Type B pancreatic cell (in vitro differentiated cells): ENCODE measurements around the gene TMED8. TPM values are rescaled to one million over a fixed set of nuclear protein-coding genes. Genes with fewer than 3 reads are reported as not detected.

Source experiments
- DNase-seq: peaks from one replicate; pipeline ENCODE4 v3.0.0; 2021; ENCODE audit warnings: mixed read lengths; ENCODE audit not compliant: unreplicated experiment; ENCODE audit errors: extremely low spot score
- H3K27ac Mint-ChIP-seq: 2 replicates; pipeline ENCODE4 v1.8.0; 2021; ENCODE audit warnings: mild to moderate bottlenecking, mixed read lengths
- H3K27me3 Mint-ChIP-seq: 2 replicates; pipeline ENCODE4 v1.8.0; 2021; ENCODE audit warnings: mixed read lengths
- H3K36me3 Mint-ChIP-seq: 2 replicates; pipeline ENCODE4 v1.8.0; 2021; ENCODE audit warnings: mixed read lengths
- H3K4me1 Mint-ChIP-seq: one replicate; pipeline ENCODE4 v1.8.0; 2021; ENCODE audit warnings: mixed read lengths; ENCODE audit not compliant: unreplicated experiment
- H3K4me3 Mint-ChIP-seq: 2 replicates; pipeline ENCODE4 v1.8.0; 2021; ENCODE audit warnings: mild to moderate bottlenecking, mixed read lengths
- H3K9me3 Mint-ChIP-seq: 2 replicates; pipeline ENCODE4 v1.8.0; 2021; ENCODE audit warnings: mixed read lengths
- total RNA-seq: library from RNA; stranded (reverse); gene quantifications from 2 replicates; pipeline ENCODE4 v1.2.1, GENCODE V29; 2021; ENCODE audit warnings: low replicate concordance
- TF ChIP-seq, protein P1 (sequence below): fragments of 200-600 bp; sonication (generic); conservative IDR thresholded peaks from 2 replicates; pipeline ENCODE4 v1.5.0; 2021; ENCODE audit warnings: antibody characterized with exemption, mild to moderate bottlenecking

Gene TMED8
- total RNA-seq, 1 donor from 2014 or later, result 17.4 TPM

DNA sequence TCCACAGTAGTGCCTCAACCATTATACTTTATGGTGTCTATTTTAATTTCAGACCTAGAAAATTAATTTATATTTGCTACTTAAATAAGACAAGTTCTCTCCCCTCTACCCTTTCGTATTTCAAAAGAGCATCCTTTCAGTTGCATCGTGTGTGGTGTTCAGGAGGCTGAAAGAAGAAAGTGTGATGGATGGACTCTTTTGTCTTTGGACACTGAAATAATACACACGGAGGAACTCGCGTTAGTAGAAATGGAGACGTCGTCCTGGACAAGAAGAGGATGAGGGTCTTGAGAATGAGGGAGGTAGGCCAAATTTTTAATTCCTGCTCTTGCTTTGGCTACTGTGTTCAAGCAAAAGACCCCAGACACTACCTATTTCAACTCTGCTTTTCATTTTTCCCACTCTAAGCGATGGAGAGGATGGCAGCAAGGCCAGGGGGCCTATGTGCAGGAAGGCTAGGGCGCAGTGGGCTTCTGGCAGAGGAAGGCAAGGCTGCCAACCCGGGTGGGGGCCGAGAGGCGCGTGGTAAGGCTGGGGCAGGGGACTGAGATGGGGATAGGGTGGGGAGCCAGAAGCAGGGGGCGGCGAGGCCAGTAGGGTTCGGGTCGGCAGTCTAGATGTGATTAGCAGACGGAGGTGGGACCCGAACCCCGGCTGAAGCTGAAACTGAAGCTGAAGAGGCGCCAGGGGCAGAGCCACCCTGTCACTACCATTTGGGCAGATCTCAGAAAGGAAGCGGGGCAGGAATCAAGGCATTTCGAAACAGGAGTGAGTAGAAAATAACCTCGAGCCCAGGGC lies 722 bp downstream of the TMED8 start:
- H3K36me3 Mint-ChIP-seq, result peaks cover 3% of the 10 kb centered on the region
- H3K4me1 Mint-ChIP-seq, result peaks cover 27% of the 10 kb centered on the region
- no peaks in the 10 kb centered on the region for H3K9me3 Mint-ChIP-seq
- H3K27me3 Mint-ChIP-seq, result no peaks in the 10 kb centered on the region
- no peak for DNase-seq
- TF ChIP-seq, protein P1, sequence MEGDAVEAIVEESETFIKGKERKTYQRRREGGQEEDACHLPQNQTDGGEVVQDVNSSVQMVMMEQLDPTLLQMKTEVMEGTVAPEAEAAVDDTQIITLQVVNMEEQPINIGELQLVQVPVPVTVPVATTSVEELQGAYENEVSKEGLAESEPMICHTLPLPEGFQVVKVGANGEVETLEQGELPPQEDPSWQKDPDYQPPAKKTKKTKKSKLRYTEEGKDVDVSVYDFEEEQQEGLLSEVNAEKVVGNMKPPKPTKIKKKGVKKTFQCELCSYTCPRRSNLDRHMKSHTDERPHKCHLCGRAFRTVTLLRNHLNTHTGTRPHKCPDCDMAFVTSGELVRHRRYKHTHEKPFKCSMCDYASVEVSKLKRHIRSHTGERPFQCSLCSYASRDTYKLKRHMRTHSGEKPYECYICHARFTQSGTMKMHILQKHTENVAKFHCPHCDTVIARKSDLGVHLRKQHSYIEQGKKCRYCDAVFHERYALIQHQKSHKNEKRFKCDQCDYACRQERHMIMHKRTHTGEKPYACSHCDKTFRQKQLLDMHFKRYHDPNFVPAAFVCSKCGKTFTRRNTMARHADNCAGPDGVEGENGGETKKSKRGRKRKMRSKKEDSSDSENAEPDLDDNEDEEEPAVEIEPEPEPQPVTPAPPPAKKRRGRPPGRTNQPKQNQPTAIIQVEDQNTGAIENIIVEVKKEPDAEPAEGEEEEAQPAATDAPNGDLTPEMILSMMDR, result no peak
- H3K27ac Mint-ChIP-seq, result peak overlapping the region; percentile 84
- H3K4me3 Mint-ChIP-seq, result peak overlapping the region; percentile 90

DNA sequence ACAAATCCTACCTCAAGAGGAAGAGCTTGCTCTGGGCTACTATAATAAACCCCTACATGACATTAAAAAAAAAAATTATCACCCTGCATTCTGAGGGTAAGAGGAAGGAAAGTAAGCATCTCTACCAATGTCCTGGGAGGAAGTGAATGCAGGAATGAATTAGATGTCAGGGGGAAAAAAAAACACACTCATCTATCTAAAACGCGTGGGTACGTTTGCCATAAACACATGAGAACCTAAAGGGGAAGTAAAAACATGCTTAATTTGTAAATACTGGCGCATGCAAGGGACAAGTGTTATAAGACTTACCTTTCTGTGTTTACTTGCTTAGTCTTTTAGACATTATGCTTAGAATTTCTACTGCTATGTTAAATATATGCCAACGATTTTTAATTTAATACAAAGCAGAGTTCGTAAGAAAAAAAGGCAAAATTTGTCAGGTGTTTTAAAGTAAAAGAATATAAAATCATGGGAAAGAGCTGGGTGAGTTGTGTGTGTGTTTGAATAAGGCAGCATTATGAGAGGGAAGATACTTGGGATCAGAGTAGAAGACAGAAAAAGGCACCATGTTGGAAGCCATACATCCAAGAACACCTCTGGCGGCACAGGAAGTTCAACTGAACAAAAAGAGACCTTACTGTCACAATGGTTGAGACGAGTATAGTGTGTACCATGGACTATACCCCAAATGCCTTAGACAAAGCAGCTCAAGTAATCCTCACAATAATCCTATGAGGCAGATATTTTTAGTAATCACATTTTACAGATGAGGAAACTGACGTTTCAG lies 1.5 kb downstream of the TMED8 start:
- Mint-ChIP-seq H3K4me3 (peak overlapping the region; percentile 90), H3K4me1 (peaks cover 27% of the 10 kb centered on the region), H3K27me3 (no peaks in the 10 kb centered on the region), H3K36me3 (peaks cover 3% of the 10 kb centered on the region), H3K9me3 (no peaks in the 10 kb centered on the region), H3K27ac (peak overlapping the region; percentile 12)
- DNase-seq, result no peak
- TF ChIP-seq, protein P1, result no peak

DNA sequence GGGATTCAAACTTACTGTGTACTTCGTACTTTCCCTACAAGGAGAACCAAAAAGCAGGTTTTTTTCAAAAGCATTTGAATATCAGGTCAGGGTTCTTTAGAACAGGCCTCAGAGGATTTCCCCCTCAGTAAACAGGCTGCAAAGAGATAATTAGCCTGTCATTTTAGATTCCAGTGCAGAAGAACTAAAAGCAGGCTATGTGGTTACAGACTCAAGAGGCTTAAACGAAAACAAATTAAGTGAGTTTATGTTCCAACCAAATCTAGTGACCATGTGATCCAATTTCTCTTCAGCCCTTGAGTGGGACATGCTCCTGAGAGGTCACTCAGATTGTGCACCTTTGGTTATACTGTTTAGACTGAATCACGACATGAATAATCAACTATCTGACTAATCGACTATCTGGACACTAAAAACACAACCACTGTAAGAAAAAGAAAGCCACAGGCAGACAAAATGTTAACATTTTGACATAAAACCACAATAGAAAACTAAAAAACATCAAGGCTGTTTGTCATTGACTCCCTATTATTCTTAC lies 4.5 kb downstream of the TMED8 start:
- Mint-ChIP-seq H3K27me3 (no peaks in the 10 kb centered on the region), H3K27ac (peak overlapping the region; percentile 9), H3K4me1 (peaks cover 27% of the 10 kb centered on the region), H3K9me3 (no peaks in the 10 kb centered on the region), H3K36me3 (peaks cover 3% of the 10 kb centered on the region), H3K4me3 (peak overlapping the region; percentile 68)
- no peak for DNase-seq
- TF ChIP-seq, protein P1, result no peak

DNA sequence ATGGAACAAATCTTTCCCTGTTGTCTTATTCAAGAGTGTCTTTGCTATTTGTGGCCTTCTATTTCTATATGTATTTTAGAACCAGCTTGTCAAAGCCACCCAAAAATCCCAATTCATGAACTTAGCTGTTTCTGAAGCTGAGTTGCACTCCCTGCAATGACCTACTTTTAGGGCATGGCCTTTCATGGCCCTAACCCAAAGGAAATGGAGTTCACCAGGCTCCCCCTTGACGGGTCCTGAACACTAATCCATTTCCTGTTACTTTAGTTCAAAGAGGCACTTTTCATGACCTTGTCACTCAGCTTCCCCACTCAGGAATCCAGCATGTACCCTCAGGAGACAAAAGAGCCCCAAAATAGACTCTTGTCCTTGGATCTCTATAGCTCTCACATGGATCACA lies 7.6 kb downstream of the TMED8 start:
- peaks cover 19% of the 10 kb centered on the region for H3K4me1 Mint-ChIP-seq
- no peaks in the 10 kb centered on the region for H3K27me3 Mint-ChIP-seq
- TF ChIP-seq, protein P1, result no peak
- H3K4me3 Mint-ChIP-seq, result no peak overlapping the region
- peaks cover 1% of the 10 kb centered on the region for H3K36me3 Mint-ChIP-seq
- no peak overlapping the region for H3K27ac Mint-ChIP-seq
- DNase-seq, result no peak
- H3K9me3 Mint-ChIP-seq, result no peaks in the 10 kb centered on the region

DNA sequence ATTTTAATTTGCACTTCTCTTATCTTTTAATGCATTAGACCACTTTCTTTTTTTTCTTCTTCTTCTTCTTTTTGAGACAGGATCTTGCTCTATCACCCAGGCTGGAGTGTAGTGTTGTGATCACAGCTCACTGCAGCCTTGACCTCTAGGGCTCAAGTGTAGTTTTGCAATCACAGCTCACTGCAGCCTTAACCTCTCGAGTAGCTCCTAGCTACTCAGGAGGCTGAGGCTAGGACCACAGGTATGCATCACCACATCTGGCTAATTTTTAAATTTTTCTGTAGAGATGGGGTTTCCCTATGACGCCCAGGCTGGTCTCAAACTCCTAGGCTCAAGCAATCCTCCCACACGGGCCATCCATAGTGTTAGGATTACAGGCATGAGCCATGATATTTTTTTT lies 12.7 kb downstream of the TMED8 start:
- DNase-seq, result no peak
- TF ChIP-seq, protein P1, result no peak
- no peak overlapping the region for H3K4me3 Mint-ChIP-seq
- no peak overlapping the region for H3K27ac Mint-ChIP-seq
- H3K9me3 Mint-ChIP-seq, result no peaks in the 10 kb centered on the region
- no peaks in the 10 kb centered on the region for H3K27me3 Mint-ChIP-seq
- no peaks in the 10 kb centered on the region for H3K4me1 Mint-ChIP-seq
- H3K36me3 Mint-ChIP-seq, result peaks cover 4% of the 10 kb centered on the region
